DMS53 (cell line): ENCODE measurements around the gene SECISBP2.

Experiments
- DNase-seq: peaks from one replicate; lab custom pipeline; 2025; lab: John Stamatoyannopoulos, UW

Gene SECISBP2

GRCh38 chr9:89383030-89383720 lies 64.9 kb downstream of the SECISBP2 start:
- no peak for DNase-seq

- no peak for DNase-seq
Measured at GRCh38 chr9:89383721-89384300, 65.5 kb downstream of the SECISBP2 start.

DNA sequence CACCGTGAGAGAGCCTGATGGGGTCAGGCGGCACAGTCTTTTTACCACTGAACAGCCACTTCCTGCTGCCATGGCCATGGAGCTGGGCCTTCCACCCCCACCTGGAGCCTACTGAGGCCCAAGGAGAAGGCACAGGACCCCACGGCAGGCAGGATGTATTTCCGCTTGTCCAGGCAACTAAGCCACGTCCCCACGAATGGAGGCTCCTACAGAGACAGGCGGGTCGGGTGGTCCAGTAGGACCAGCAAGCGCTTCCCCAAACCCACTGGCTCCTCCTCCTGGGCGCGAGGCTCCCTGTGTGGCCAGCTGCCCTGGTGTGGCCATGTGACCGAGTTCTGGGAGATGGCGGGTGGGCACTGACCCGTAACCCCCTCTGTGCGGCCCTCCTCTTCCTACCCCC lies 66.5 kb downstream of the SECISBP2 start:
- DNase-seq: no peak

DNA sequence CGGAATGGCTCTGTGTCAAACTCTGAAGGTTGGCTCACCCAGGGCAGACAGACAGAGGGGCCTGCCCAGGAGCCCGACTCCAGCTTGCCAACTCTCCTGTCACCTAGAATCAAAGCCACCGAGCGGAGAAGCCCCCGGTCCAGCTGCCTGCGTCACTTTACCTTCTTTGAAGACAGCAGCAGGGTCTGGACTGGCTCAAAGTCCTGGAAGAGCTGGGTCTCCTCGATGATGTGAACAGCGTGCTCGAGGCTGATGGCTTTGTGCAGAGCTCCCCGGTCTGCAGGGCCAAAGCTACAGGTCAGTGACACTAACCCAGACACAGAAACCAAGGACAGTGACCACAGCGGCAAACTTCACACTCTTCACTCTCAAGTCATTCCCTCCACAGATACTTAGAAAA lies 67.9 kb downstream of the SECISBP2 start:
- no peak for DNase-seq

GRCh38 chr9:89386797-89387196 lies 68.5 kb downstream of the SECISBP2 start:
- DNase-seq: no peak

GRCh38 chr9:89387197-89387849 lies 69.0 kb downstream of the SECISBP2 start:
- no peak for DNase-seq

DNA sequence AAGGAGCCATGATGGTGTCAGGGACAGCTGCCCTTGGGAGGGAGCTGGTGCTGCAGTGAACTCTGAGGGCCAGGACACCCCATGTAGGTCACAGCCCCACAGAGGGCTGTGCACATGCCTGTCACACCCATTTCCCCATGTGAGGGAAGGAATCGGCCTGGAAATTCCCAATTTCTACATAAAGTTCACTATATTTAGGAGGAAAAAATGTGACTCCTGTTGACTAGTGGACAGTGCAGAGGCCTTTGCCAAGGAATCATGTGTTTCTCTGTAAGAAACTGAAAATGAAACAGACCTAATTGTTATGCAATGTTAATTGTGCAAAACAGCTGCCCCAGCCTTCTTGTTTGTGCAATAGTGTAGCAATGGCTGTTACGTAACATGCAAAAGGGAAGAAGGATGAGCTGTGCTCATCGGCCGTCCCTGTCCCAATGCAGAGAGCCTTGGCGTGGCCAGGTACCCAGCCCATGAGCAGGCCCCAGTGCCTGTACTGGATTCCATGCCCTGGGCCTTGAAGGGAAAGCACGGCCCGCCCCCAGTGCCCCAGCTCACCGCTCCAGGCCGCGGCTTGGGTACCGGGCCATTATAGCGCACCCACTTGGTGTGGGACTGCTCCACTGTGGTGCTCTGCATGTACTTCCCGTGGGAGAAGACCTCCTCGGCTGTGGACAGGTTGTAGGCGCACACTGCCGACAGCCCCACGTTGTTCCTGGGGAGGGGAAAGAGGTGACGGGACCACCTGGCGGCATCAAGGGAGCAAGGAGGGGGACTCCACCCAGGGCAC lies 70.0 kb downstream of the SECISBP2 start:
- no peak for DNase-seq

DNA sequence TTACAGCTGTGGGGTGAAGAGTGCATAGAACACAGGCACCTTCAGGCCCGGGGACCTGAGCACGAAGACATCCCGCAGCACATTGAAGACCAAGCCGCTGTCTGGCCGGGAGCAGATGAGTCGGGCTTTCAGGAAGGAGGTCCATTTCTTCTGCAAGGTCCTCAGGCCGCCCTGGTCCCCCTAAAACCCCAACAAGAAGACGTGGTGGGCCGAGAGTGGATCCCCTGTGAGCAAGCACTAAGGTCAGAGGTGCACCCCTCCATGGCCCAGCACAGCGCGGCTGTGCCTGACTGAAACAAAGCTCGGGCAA lies 70.5 kb downstream of the SECISBP2 start:
- no peak for DNase-seq

DNA sequence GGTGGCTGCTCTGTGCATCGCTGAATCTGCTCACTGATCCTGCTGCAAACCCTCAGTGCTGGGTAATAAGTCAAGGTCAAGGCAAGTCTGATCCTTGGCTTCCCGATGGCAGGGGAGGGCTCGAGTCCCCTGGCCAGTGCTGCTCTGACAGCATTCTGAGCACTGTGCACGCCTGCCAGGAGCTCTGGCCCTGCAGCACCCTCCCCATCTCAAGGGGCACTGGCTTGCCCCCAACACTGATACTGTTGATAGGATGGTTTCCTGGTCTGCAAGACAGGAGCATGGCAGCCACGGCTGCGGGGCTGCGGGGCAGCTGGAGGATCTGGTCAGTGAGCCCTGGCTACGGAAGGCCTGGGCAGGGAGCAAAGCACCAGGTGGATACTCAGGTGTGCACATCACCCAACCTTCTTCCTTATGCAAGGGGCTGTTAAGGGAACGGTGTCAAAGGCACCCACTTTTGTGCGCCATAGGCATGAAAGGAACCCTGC lies 71.8 kb downstream of the SECISBP2 start:
- no peak for DNase-seq

GRCh38 chr9:89390578-89391116 lies 72.3 kb downstream of the SECISBP2 start:
- no peak for DNase-seq

DNA sequence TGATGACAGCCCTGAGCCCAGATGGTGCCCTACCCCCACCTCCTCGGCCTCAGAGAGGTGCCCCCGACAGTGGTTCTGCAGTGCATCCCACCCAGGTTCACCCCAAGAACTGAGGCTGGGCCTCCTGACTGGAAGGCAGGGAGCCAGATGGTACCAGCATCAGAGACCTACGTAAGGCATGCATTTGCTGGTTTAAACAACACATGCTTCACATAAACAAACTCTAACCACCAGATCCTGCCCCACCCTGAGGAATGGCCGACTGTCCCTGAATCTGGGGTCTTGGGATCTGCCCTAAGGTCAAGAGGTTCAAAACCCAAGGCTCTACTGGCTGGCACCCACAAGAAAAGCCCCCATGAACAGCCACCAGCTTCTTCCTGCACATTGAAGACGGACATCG lies 73.3 kb downstream of the SECISBP2 start:
- no peak for DNase-seq

DNA sequence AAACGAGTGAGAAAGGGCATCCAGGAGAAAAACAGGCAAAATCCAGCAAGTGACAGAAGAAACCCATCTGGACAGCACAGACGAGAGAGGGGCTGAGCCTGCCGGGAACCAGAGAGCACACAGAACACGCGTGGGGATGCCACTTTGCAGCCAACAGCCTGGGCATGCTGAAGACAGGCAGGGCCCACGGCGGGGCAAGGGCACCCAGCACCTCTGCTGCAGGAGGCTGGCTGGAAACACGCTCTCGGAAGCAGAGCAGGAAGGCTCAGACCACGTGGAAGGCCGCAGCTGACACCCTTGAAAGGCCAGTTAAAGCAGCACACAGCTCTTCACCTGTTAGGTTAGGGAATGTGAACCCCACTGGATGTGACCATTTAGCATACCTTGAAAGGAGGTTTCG lies 76.1 kb downstream of the SECISBP2 start:
- DNase-seq: no peak

- no peak for DNase-seq
Measured at GRCh38 chr9:89395931-89396710, 77.8 kb downstream of the SECISBP2 start.

DNA sequence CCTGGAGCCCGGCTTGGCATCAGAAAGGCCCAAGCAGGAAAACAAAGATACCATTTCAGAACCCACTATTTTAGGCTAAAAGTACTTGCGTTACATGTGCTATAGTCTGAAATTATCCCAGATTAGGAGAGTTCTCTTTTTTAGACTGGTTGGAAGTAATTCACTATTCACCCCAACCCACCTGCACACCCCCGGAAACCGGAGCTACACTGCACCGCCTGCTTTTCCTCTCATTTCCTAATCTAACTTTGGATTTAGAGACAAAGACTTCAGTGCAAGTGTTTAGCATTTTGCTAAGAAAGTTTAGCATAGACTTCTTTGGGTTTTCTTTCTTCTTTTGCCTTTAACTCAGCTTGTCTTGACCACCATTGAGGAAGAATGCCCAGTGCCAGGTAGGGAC lies 79.2 kb downstream of the SECISBP2 start:
- DNase-seq: no peak

- no peak for DNase-seq
Measured at GRCh38 chr9:89398621-89399020, 80.3 kb downstream of the SECISBP2 start.

GRCh38 chr9:89400403-89401116 lies 82.3 kb downstream of the SECISBP2 start:
- no peak for DNase-seq

DNA sequence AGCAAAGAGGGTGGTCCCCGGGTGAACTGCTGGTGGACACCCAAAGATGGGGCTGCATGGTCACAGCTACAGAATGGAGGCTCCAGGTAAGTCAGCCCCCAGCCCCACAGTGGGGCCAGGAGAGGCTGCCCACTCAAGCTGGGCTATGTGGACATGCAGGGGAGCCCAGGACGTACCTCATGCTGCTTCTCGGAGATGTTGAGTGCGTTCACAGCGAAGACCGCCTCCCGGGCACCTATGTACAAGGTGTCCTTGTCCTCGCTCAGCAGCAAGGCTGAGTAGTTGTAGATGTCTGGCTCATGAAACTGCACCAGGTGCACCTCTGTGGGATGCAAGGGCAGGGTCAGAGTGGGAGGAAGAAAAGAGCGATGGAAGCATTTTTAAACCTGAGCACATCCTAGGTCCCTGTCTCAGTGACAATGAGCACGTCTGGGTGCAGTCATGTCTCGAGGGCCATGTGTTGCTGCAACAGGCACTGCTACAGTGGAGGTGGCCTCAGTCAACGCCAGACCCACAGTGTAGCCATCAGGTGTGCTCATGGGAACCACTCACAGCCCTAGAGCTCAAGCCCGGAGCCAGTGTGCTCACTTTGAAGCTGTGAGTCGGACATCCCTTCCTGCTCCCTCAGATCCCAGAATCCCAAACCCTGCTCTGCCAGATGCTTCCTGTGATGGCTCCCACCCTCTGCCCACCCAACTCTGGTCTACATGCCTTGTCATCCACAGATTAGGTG lies 84.6 kb downstream of the SECISBP2 start:
- DNase-seq: no peak

DNA sequence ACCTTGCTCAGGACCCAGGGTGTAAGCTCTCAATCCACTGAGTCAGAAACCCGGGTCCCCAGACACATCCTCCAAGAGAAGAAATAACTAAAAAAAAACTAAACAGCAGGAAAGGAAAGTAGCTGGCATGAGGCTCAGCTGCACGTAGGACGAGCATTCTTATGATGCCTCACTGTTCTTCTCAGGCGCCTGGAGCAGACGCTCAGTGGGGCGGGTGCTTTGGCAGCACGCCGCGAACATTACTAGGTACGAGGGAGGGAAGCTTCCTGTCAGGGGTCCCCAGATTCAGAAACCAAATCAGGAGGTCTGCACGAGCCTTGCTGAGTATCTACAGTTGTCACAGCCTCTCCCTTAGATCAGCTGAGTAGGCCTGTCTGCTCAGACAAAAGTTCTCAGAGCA lies 85.8 kb downstream of the SECISBP2 start:
- no peak for DNase-seq

DNA sequence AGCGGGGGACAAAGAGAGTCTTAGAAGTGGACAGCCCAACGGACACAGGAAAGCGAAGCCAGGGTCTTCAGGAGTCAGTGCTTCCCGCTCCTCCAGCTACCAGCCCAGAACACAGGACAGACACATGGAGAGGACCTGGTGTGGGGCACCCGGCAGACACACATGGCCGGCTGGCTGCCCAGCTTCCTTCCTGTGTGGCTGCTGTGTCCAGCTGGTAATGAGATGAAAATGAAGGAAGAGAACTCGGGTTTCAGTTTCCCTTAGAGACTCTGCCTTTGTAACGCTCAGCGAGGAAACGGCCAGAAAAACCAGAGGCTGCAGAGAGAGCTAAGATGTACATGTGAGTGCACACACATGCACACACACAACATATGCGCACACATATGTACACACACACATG lies 87.5 kb downstream of the SECISBP2 start:
- no peak for DNase-seq

DNA sequence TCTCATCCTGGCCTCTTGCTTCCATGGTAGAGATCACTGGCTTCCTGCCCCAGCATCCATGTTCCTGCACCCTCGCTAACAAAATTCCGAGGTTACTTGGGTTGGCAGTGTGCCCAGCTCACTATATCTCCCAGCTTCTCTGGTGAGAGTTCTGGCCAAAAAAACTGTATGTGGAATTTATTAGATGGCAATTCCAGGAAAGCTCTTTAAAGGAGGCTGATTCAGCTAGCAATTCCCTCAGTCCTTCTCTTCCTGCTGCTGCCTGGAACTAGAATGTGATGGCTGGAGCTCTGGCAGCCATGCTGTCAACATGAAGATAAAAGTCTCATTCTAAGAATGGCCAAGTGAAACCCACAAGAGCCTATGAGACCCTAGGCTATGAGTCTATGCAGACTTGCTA lies 88.8 kb downstream of the SECISBP2 start:
- no peak for DNase-seq
